Measurements from ENCODE around the gene PAAF1.

PAAF1 gene

GRCh38 chr11:73946798-73947458 is 70.1 kb downstream of the PAAF1 start:
- DNase-seq, result no peak

- DNase-seq, result no peak
Measured at GRCh38 chr11:73949246-73949645, 72.4 kb downstream of the PAAF1 start.

GRCh38 chr11:73949912-73950311 is 73.1 kb downstream of the PAAF1 start:
- no peak for DNase-seq

- peak; percentile 45 to 63 (median 59) for DNase-seq
Measured at GRCh38 chr11:73950869-73951710, 74.3 kb downstream of the PAAF1 start, which contains the start of gene DNAJB13. Gene DNAJB13, plus strand, starts transcription at chr11:73951026. Its CDS starts 44 bp downstream, at chr11:73951070.

GRCh38 chr11:73951797-73952196 is 75.0 kb downstream of the PAAF1 start:
- no peak for DNase-seq

GRCh38 chr11:73956876-73957653 is 80.3 kb downstream of the PAAF1 start:
- no peak for DNase-seq

GRCh38 chr11:73957654-73958361 is 81.0 kb downstream of the PAAF1 start:
- no peak for DNase-seq

- DNase-seq, result no peak
Measured at GRCh38 chr11:73958521-73959141, 81.8 kb downstream of the PAAF1 start.

GRCh38 chr11:73961321-73961720 is 84.5 kb downstream of the PAAF1 start:
- DNase-seq, result no peak

GRCh38 chr11:73962101-73962705 is 85.4 kb downstream of the PAAF1 start:
- no peak for DNase-seq

GRCh38 chr11:73963861-73964260 is 87.1 kb downstream of the PAAF1 start:
- no peak for DNase-seq

- no peak for DNase-seq
Measured at GRCh38 chr11:73965076-73965763, 88.4 kb downstream of the PAAF1 start.

- no peak for DNase-seq
Measured at GRCh38 chr11:73965764-73966121, 88.9 kb downstream of the PAAF1 start.

- DNase-seq, result no peak
Measured at GRCh38 chr11:73968356-73968966, 91.7 kb downstream of the PAAF1 start.

GRCh38 chr11:73969091-73969490 is 92.3 kb downstream of the PAAF1 start:
- no peak for DNase-seq

GRCh38 chr11:73969991-73970800 is 93.4 kb downstream of the PAAF1 start:
- DNase-seq, result no peak

GRCh38 chr11:73971175-73971719 is 94.4 kb downstream of the PAAF1 start:
- no peak for DNase-seq

GRCh38 chr11:73972187-73972586 is 95.4 kb downstream of the PAAF1 start:
- no peak for DNase-seq

GRCh38 chr11:73972620-73973449 is 96.0 kb downstream of the PAAF1 start:
- DNase-seq, result no peak
